ENCODE data around the gene PDXP. TPM values are rescaled to one million over a fixed set of nuclear protein-coding genes. Genes with fewer than 3 reads are reported as not detected.
"Not testable (repeated sequence)": the region's sequence is repeated elsewhere in the genome, so short reads cannot be mapped to it uniquely, and the experiment has no call there.

The PDXP gene, protein sequence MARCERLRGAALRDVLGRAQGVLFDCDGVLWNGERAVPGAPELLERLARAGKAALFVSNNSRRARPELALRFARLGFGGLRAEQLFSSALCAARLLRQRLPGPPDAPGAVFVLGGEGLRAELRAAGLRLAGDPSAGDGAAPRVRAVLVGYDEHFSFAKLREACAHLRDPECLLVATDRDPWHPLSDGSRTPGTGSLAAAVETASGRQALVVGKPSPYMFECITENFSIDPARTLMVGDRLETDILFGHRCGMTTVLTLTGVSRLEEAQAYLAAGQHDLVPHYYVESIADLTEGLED
- total RNA-seq (ENCODE audit: insufficient read depth, low replicate concordance), result 3.1 TPM

DNA sequence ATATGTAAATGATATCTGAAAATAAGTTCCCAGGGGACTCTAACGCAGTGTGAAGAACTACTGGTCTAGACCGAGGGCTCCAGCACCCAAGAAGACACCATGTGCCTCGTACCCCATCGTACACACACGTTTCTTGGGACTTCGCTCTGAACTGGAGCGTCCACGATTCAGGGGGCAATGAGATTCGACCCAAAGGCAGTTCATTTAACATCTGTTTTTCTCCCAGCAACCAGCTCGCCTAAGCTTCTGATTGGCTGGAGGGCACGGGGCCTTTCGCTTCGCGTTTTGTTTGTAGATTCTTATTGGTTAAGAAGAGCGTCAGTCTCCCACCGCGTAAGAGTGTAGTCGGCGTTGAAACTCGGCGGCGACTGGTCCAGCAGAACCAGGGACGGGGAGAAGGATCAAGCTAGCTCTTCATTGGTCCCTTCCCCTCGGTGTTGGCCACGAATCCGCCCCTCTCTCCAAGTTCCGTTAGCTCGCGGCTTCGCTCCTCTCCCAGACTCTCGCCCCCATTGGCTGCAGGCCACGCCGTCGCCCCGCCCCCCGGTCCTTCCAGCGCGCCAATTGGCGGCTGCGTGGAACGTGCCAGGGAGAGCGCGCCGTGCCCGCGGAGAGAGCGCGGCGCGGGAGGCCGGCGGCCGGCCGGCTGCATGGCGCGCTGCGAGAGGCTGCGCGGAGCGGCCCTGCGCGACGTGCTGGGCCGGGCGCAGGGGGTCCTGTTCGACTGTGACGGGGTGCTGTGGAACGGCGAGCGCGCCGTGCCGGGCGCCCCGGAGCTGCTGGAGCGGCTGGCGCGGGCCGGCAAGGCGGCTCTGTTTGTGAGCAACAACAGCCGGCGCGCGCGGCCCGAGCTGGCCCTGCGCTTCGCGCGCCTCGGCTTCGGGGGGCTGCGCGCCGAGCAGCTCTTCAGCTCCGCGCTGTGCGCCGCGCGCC is at the start of gene PDXP:
Gene PDXP, plus strand, starts transcription at position 591 of the 933 bp plus-strand sequence. Its CDS starts 60 bp downstream, at position 651.
- peak; percentile 100 for DNase-seq (ENCODE audit: low spot score)

DNA sequence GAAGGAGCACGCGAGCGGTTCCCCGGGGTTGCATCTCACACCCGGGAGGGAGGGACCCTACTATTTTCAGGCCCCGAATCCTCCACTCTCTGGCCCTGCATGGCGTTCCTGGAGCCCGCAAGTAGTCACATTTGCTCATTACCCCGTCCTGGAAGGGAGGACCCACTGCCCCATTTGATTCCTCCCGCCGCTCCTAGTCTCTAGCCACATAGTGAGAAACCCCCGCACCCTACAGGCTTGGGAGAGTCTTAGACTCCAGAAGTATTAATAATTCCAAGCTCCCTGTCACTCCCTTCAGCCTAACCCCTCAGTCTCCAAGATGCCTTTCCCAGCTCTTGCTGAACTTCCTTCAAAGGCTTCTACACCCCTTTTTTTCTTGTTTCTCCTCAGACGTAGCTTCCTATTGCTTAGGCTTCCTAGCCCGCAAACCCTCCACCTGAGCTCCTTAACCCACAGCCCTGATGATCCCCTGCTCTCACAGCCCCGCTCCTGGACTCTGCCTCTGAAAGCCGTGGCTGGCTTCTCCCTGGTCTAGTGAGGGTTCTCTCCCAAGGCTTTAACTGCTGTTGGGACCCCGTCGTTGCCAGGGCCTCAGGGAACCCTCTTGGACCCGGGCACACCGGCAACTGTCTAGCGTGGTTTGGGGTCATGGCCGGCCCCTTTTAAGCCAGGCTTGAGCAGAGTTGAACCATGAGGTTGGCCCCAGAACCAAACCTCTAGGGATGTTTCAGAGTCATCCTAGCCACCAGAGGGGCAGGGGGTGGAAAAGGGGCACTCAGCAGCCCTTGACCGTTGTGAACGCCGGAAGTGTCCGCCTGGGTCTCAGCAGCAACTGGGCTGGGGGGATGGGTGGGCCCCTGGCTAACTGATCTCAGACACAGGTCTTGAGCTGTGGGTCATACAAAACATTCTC is 49.0 kb upstream of the PDXP start:
- DNase-seq (ENCODE audit: low spot score), result no peak

DNA sequence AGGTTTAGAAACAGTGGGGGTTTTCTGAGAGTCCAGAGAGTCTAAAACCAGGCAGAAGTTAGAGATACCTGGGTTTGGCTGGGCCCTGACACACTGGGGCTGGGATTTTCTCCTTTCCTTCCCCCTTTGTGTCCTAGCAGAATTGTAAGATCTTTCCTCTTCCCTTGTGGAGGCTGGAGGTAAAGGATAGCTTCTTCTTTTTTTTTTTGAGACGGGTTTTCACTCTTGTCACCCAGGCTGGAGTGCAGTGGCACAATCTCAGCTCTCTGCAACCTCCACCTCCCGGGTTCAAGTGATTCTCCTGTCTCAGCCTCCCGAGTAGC is 48.4 kb upstream of the PDXP start:
- DNase-seq (ENCODE audit: low spot score), result not testable (repeated sequence)

DNA sequence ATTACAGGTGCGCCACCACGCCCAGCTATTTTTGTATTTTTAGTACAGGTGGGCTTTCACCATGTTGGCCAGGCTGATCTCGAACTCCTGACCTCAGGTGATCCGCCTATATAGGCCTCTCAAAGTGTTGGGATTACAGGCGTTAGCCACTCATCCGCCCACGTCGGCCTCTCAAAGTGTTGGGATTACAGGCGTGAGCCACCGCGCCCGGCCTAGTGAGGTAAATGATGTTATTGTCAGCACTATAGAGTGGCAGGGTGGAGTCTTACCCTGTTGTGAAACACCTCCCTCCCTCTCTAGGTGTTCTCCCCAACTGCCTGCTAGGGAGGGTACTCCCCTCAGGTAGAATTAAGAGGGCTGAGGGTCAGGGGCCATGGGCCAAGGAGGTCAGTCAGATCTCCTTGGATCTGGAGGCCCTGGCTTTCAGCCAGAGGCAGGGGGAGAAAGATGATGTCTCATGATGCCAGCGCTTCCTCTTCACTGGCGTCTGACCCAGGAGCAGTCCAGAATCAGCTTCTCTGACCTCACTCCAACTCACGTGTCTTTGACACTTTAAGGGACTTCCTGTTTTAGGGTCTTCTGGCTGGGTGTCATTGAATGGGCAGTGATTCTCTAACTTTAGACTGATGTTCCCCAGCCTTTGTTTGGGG is 47.9 kb upstream of the PDXP start:
- peak; percentile 42 for DNase-seq (ENCODE audit: low spot score)

DNA sequence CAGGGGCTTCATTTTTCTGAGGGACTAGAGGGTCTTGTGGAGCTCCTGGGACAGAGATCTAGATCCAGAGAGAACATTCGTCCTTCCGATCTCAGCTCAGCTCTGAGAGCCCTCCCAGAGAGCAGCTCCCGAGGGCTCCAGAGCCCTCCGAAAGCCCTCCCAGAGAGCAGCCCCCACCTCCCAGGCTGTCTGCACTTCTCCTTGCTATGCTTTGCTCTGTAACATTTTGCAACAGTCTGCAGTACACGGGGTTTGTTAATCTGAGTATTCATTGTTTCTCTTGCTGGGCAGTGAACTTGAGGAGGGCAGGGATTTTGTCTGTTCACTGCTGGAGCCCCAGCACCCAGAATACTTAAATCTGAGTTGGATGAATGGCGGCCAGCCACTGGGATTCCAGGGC is 47.3 kb upstream of the PDXP start:
- DNase-seq (ENCODE audit: low spot score), result no peak

DNA sequence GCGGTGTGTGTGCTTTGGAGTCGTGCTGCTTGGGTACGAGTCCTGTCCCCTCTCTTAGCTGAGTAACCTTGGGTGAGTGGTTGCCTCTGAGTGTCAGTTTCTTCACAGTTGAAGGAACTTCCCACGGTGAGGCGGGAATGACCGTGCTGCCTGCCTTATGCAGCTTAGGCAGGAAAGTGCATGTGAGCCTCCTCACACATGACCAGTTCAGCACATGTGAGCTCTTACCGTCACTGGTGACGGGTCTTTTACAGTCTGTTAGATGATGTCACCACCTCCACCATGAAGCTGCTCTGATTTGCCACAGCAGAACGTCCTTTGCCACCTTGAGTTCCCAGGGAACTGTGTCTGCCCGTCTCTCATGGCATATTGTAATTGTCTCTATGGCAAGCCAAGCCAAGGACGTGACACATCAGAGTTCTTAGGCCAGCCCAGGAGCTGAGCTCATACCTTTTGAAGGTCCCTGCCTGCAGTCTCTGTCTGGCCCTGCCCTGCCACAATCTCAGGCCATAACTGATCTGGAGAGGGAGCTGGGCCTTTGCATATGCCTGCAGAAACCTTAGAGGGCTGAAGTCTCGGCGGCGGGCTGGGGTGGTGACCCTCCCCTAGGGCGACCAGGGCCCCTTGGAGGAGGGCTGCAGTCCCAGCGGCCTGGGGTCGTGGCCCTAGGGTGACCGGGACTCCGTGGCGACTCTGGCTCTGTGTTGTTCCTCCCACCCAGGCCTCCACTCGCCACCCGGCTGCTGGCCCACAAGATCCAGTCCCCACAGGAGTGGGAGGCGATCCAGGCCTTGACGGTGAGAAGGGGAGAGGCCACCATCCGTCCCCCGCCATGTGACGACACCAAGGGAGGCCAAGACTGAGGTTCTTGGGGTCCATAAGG is 42.1 kb upstream of the PDXP start:
- no peak for DNase-seq (ENCODE audit: low spot score)

DNA sequence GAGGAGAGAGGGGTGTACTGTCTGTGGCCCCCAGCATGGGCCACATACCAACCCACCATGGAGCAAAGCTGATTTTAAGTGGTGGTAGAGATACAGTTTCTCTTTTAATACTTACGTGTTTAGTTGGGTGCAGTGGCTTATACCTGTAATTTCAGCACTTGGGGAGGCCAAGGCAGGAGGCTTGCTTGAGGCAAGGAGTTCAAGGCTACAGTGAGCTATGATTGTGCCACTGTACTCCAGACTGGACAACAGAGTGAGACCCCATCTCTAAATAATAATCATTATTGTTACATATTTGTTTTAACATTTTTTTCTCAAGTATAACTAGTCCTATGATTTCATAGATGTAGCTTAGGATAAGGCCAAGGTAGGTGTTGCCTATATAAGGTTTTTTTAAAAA is 41.1 kb upstream of the PDXP start:
- no peak for DNase-seq (ENCODE audit: low spot score)

DNA sequence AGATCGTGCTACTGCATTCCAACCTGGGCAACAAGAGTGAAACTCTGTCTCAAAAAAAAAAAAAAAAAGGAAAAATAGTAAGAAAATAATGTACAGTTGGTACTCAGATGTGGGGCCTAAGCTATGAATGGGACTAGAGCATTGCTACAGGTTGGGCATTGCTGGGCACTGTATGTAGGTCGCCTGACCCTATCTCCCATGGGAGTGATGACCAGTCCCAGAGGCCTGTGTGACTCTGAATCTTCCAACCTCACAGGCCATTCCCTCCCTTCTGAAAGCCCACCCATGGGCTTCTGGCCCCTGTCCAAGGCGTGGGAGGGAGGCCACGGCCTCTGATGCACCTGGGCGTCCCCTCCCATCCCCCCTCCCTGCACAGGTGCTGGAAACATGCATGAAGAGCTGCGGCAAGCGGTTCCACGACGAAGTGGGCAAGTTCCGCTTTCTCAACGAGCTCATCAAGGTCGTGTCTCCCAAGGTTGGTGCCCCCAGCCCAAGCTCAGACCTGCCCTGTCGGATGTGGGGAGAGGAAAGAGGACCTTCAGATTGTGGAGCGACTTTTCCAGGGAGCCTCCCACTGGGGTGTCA is 40.4 kb upstream of the PDXP start:
- no peak for DNase-seq (ENCODE audit: low spot score)

DNA sequence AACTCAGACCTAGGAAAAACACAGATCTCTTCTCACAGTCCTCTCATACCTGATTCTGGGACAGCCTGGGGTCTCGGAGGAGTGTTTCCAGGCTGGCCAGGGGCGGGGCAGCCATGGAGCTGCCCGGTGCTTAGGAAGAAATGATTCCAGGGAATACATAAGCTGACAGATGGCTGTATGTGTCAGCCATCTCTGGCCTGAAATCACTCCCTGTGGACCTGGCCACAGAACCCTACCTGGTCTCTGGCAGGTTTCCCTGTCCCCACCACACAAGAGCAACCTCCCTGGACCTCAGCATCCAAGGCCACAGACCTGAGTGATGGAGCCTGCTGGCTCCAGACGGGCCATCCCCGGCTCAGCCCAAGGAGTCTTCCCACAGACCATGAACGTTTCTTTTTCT is 39.8 kb upstream of the PDXP start:
- DNase-seq (ENCODE audit: low spot score), result no peak

DNA sequence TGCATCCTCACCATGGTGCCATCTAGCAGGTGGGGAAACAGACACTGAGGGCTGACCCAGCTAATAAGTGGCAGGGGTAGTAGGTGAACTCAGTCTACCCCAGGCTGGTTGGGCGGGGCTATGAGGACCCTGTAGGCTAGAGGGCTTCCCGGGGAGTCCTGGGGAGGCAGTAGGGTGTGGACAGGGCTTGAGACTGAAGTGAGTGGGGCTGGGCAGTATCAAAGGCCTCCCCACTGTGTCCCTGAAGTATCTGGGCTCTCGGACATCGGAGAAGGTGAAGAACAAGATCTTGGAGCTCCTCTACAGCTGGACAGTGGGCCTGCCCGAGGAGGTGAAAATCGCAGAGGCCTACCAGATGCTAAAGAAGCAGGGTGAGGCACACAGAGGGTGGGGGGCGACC is 38.5 kb upstream of the PDXP start:
- no peak for DNase-seq (ENCODE audit: low spot score)

DNA sequence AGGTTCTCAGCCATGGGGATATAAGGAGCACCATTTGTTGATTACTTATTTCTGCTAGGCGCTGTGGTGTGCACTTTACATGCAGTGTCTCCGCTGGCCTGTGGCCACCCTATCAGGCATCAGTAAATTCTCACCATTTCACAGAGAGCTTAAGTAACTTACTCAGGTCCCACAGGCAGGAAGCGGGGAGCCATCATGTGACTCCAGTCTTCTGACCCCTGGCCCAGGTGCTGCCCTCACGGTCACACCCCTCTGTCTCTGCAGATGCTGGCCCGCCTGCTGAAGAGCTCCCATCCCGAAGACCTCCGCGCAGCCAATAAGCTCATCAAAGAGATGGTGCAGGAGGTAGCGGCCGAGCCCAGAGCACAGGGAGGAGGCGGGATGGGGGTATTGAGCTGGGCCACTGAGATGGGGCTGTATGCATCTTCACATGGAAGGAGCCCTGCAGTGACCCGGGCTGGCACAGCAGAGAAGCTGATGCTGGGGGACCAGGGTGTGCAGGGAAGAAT is 37.1 kb upstream of the PDXP start:
- no peak for DNase-seq (ENCODE audit: low spot score)

DNA sequence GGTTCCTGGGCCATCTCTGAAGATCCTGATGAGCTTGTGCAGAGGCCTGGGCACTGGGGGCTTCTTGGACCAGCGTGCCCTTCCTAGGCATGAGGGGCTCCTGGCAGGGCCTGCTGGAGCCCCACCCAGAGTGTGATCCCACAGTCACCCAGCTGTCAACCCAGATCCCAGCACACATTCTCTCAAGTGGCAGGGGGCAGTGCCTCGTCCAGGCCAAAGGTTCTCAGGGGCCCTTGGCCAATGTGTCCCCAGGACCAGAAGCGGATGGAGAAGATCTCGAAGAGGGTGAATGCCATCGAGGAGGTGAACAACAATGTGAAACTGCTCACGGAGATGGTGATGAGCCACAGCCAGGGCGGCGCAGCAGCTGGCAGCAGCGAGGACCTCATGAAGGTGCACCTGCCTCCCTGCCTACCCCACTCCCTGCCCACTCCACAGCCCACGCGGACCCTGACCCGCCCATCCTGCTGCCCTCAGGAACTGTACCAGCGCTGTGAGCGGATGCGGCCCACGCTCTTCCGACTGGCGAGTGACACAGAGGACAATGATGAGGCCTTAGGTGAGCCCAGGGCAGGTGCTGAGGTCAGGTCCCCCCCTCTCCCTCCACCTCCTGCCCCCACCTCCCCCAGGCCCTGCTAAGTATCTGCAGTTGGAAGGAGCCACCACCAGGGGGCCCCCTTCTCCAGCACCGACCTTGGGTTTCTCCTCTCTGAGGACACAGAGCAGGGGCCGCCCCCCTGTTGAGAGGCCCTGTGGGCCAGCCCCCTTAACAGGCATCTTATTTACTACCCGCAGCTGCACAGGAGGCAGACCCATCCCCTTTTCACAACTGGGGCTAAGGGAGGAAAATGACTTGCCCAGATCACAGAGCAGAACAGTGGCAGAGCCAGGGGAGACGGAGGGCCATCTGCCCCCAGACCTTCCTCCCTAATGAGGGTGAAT is 35.2 kb upstream of the PDXP start:
- peak; percentile 72 for DNase-seq (ENCODE audit: low spot score)

DNA sequence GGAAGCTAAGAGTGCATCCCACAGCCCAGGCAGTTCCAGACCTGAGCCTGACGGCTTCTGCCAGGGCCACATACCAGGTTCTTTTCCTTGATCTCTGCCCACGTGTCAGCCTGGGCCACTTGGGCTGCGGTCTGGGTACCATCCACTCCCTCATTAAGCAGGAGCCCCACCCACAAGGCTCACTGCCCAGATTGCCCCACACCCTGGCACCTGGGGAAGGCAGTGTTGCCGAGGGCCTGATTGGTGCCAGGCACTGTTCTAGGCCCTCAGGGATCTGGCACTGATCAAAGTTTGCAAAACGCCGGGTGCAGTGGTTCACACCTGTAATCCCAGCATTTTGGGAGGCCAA is 34.5 kb upstream of the PDXP start:
- DNase-seq (ENCODE audit: low spot score), result no peak

DNA sequence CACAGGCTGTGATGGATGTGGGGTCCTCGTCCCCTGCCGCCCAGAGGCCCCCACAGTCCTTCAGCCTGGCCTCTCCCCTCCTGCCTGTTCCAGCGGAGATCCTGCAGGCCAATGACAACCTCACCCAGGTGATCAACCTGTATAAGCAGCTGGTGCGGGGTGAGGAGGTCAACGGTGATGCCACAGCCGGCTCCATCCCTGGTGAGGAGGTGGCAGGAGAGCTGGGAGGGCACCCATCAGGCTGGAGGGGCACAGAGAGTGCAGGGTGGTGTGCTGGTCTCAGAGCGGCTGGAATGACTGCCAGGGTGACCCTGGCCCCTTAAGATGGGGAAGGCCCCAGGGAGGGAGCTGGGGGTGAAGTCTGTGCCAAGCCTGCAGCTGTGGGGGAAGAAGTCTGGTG is 33.6 kb upstream of the PDXP start:
- DNase-seq (ENCODE audit: low spot score), result no peak

DNA sequence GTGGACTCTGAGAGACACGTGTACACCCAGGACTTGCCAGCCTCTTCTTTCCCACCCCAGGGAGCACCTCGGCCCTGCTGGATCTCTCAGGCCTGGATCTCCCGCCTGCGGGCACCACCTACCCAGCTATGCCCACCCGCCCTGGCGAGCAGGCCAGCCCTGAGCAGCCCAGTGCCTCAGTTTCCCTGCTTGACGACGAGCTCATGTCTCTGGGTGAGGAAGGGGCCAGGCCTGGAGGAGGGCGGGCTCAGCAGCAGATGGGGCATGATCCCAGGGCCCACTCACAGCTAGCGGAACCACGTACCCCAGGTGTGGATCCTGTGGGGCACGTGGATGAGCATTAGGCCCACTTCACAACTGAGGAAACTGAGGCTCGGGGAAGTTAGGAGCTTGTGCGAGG is 32.8 kb upstream of the PDXP start:
- no peak for DNase-seq (ENCODE audit: low spot score)

DNA sequence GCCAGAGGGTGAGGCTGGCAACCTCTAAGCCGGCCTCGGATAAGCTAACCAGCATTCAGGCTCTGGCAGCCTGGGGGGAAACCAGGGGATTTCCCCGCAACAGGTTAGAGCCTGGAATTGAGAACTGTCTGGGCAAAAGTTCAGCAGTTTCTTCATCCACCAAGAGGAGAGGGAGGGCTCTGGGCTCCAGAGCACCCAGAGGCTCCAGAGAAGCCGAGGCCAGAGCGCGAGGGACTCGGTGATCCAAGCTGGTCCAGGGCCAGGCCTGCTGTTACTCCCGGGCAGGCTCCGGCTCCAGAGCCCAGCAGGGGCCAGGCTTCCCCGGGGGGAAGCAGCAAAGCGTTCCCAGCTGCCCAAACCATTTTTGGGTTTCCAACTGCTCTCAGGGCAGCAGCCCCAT is 32.4 kb upstream of the PDXP start:
- peak; percentile 76 for DNase-seq (ENCODE audit: low spot score)

DNA sequence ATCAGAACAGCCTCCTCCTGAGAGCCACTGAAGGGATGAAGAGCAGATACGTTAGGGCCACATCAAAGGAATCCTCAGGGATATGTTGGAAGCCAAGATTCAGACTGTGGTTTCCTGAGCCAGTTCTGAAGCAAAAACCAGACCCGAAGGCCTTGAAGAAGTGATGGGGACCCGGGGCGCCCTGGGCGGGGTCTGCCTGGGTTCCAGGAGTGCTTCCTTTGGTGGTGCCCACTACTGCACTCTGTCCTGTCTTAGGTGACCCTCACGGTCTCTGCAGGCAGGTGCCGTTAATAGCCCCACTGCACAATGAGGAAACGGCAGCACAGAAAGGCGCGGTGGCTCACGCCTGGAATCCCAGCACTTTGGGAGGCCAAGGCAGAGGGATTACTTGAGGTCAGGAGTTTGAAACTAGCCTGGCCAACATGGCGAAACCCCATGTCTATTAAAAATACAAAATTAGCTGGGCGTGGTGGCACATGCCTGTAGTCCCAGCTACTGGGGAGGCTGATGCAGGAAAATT is 31.9 kb upstream of the PDXP start:
- no peak for DNase-seq (ENCODE audit: low spot score)

DNA sequence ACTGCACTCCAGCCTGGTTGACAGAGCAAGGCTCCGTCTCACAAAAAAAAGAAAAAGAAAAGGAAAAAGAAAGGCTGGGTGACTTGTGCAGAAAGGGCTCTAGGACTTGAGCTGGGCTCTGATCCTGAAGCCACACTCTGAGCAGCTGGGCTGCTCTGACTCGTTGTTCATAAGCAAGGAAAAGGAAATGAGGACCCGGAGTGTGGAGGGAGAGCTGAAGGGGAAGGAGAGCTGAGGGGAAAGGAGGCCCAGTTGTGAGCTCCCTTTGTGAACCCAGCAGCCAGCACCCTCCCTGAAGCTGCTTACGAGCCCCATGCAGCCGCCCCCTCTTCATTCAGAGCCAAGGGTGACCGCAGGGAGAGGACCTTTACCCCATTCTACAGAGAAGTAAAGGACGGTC is 31.4 kb upstream of the PDXP start:
- DNase-seq (ENCODE audit: low spot score), result no peak

DNA sequence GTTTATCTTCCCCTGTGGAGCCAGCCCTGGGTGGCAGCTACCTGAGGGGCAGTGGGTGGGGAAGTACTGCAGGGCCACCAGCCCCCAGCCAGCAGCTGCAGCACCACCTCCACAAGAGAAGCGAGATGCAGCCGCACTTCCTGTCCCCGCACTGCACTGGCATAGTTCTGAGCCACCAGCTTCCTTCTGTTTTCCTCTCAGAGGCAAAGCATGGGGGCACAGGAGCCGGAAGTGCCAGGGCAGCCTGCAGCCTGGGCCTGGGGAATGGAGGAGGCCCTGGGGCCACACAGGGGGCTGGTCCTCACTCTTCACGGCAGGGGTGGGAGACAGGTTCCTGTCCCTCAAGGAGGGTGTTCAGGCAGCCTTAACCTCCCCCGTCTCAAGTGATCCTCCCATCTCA is 31.0 kb upstream of the PDXP start:
- no peak for DNase-seq (ENCODE audit: low spot score)

Data from umbilical cord (tissue), 2 donors.